Ascending aorta (tissue), 2 donors: ENCODE measurements around the gene WNT6. TPM values are rescaled to one million over a fixed set of nuclear protein-coding genes. Genes with fewer than 3 reads are reported as not detected.
A peak's percentile ranks its signal among the peaks of the same experiment; 100 is the strongest.
"Not testable (repeated sequence)": the region's sequence is repeated elsewhere in the genome, so short reads cannot be mapped to it uniquely, and the experiment has no call there.

Experiments used
- DNase-seq, 2 donors: peaks; one replicate each; pipeline ENCODE4 v3.0.0-alpha.2; 2019; ENCODE audit warnings: low spot score in 2 of 2
- H3K27ac ChIP-seq, 2 donors: fragments of 200-600 bp; sonication (generic); one replicate each; pipeline ENCODE4 v1.5.1; 2016 to 2017; ENCODE audit warnings: mild to moderate bottlenecking in 1 of 2
- H3K27me3 ChIP-seq: fragments of 200-600 bp; sonication (generic); one replicate; pipeline ENCODE4 v1.5.1; 2017
- H3K36me3 ChIP-seq, 2 donors: fragments of 200-600 bp; sonication (generic); one replicate each; pipeline ENCODE4 v1.5.1; 2016
- H3K4me1 ChIP-seq, 2 donors: fragments of 200-600 bp; sonication (generic); one replicate each; pipeline ENCODE4 v1.5.1; 2016 to 2017; ENCODE audit warnings: mild to moderate bottlenecking in 1 of 2
- H3K4me3 ChIP-seq, 2 donors: fragments of 200-600 bp; sonication (generic); one replicate each; pipeline ENCODE4 v1.5.1; 2016 to 2017; ENCODE audit warnings: mild to moderate bottlenecking in 1 of 2
- H3K9me3 ChIP-seq, 2 donors: fragments of 200-600 bp; sonication (generic); one replicate each; pipeline ENCODE4 v1.5.1; 2016
- intact Hi-C: fragments of 100-400 bp; cut with DNase I; formaldehyde crosslinking; loops from one replicate; pipeline ENCODE4 v1.15.1; 2023
- total RNA-seq: library from RNA; depleted of rRNA; stranded (reverse); fragments of >200 nt; gene quantifications from one replicate; pipeline ENCODE4 v1.1.0, GENCODE V29; 2016
- TF ChIP-seq, protein P1 (sequence below), 3 experiments: fragments of 200-600 bp in 2 of 3; fragments of 450-650 bp in 1 of 3; sonication (generic) in 2 of 3; IDR thresholded peaks; one replicate each; pipeline ENCODE4 v1.5.1; 2016 to 2019; ENCODE audit warnings: antibody characterized with exemption in 3 of 3, mild to moderate bottlenecking in 1 of 3, moderate library complexity in 1 of 3

WNT6 gene
- total RNA-seq, 1 donor from 2014 or later: 1.2 TPM

DNA sequence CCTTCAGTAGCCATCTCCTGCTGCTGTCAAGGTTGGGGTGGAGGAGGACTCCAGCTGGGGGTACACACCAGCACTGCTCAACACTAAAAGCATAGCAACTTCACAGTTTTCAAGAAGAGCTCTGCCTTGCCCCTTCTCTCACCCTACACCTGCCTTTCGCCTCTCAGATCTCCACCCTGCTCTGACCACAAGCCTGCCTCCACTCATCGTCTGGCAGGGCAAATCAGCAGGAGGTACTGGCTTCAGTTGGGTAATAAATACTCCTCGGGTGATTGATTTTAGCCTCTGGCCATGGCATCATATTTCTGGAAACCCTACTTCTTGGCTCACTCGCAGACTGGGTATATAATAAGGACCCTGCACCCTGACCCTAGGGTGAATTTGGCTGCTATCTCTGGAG is 24.9 kb upstream of the WNT6 start:
- intact Hi-C loops: loop anchor here (5.0 kb wide), 2 partner anchors 102 to 122 kb away; partner anchors contain the start of gene TTLL4
- no peak overlapping the region for H3K4me3 ChIP-seq
- peaks cover 8 to 29% of the 10 kb centered on the region in 2 donors for H3K4me1 ChIP-seq
- no peaks in the 10 kb centered on the region for H3K27me3 ChIP-seq
- peak in 1 of 2 donors; percentile 24 for DNase-seq
- no peaks in the 10 kb centered on the region for H3K36me3 ChIP-seq
- H3K9me3 ChIP-seq: peaks cover 0 to 4% of the 10 kb centered on the region in 2 donors
- H3K27ac ChIP-seq: no peak overlapping the region
- TF ChIP-seq, protein P1, sequence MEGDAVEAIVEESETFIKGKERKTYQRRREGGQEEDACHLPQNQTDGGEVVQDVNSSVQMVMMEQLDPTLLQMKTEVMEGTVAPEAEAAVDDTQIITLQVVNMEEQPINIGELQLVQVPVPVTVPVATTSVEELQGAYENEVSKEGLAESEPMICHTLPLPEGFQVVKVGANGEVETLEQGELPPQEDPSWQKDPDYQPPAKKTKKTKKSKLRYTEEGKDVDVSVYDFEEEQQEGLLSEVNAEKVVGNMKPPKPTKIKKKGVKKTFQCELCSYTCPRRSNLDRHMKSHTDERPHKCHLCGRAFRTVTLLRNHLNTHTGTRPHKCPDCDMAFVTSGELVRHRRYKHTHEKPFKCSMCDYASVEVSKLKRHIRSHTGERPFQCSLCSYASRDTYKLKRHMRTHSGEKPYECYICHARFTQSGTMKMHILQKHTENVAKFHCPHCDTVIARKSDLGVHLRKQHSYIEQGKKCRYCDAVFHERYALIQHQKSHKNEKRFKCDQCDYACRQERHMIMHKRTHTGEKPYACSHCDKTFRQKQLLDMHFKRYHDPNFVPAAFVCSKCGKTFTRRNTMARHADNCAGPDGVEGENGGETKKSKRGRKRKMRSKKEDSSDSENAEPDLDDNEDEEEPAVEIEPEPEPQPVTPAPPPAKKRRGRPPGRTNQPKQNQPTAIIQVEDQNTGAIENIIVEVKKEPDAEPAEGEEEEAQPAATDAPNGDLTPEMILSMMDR (IDR thresholded peaks at IDR 0.05): no peak

DNA sequence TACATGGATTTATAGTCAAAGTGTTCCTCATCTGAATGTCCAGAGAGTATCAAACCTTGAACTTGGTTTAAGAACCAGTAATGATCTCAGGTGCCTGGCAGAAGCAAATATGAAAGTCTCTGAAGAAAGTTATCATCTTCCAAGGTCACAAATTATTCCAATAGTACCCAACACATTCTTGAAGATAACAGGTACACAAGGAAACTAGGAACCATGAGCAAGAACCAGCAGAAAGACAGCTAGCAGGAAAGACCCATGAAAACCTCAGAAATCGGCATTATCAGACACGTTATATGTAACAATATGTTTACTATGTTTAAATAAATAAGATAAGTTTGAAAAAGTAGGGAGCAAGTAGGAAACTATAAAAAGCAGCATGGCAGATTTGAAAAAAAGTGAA is 22.1 kb upstream of the WNT6 start:
- TF ChIP-seq, protein P1 (IDR thresholded peaks at IDR 0.05): no peak
- no peak for DNase-seq
- Histone ChIP-seq H3K36me3 (no peaks in the 10 kb centered on the region), H3K27me3 (no peaks in the 10 kb centered on the region), H3K4me3 (no peak overlapping the region), H3K9me3 (peaks cover 0 to 4% of the 10 kb centered on the region in 2 donors), H3K27ac (no peak overlapping the region), H3K4me1 (peaks cover 0 to 8% of the 10 kb centered on the region in 2 donors)
- intact Hi-C loops: no loop called here

DNA sequence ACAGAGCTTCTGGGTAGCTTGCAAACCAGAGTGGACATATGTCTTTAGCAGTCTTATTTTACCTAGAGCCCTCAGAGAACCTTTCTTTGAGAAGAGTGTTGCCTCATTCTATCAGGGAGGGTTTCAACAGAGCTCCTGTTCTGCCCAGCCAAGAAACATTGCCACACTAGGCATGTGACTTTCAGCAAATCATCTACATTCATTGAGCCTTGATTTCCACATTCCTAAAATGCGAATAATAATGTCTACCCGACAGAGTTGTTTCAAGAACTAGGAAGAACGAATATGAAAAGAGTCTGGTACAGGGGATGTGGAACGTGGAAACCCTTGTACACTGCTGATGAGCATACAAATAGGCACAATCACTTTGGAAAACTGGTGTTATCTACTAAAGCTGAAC is 20.2 kb upstream of the WNT6 start:
- peak in 1 of 2 donors; percentile 67 for DNase-seq
- Histone ChIP-seq H3K27me3 (no peaks in the 10 kb centered on the region), H3K4me3 (no peak overlapping the region), H3K9me3 (peaks cover 0 to 4% of the 10 kb centered on the region in 2 donors), H3K4me1 (no peaks in the 10 kb centered on the region), H3K36me3 (no peaks in the 10 kb centered on the region), H3K27ac (no peak overlapping the region)
- intact Hi-C loops: no loop called here
- TF ChIP-seq, protein P1 (IDR thresholded peaks at IDR 0.05): no peak

DNA sequence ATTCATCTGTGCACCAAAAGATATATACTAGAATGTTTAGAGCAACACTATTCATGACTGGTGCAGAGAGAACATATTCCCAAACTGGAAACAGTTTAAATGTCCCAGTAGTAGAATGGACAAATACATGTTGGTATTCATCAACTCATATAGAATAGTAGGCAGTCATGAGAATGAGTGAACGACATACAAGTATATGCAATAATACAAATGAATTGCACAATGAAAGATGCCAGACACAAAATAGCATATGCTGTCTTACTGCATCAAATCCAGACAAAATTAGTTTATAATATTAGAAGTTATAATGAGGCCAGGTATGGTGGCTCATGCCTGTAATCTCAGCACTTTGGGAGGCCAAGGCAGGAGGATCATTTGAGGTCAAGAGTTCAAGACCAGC is 19.7 kb upstream of the WNT6 start:
- TF ChIP-seq, protein P1 (IDR thresholded peaks at IDR 0.05): no peak
- intact Hi-C loops: no loop called here
- Histone ChIP-seq H3K4me3 (no peak overlapping the region), H3K9me3 (peaks cover 0 to 4% of the 10 kb centered on the region in 2 donors), H3K4me1 (no peaks in the 10 kb centered on the region), H3K27me3 (no peaks in the 10 kb centered on the region), H3K27ac (no peak overlapping the region), H3K36me3 (no peaks in the 10 kb centered on the region)
- no peak for DNase-seq

GRCh38 chr2:218844334-218844733 is 15.3 kb upstream of the WNT6 start:
- intact Hi-C loops, H3K4me1 ChIP-seq: not testable (repeated sequence)

DNA sequence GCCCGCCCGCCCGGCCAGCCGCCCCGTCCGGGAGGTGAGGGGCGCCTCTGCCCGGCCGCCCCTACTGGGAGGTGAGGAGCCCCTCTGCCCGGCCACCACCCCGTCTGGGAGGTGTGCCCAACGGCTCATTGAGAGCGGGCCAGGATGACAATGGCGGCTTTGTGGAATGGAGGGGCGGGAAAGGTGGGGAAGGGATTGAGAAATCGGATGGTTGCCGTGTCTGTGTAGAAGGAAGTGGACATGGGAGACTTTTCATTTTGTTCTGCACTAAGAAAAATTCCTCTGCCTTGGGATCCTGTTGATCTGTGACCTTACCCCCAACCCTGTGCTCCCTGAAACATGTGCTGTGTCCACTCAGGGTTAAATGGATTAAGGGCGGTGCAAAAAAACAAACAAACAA is 12.6 kb upstream of the WNT6 start:
- intact Hi-C loops: loop anchor here (1.0 to 5.0 kb wide), 4 partner anchors 40 to 137 kb away; partner anchors contain the start of genes CYP27A1 and TTLL4
- DNase-seq: peak in 1 of 2 donors; percentile 25
- not testable (repeated sequence) for H3K27ac ChIP-seq, H3K4me1 ChIP-seq, H3K36me3 ChIP-seq, H3K4me3 ChIP-seq, H3K9me3 ChIP-seq, H3K27me3 ChIP-seq

More at GRCh38 chr2:218844334-218844733, 15.3 kb upstream of the WNT6 start:
- H3K4me3 ChIP-seq, H3K27me3 ChIP-seq, H3K36me3 ChIP-seq, H3K9me3 ChIP-seq, H3K27ac ChIP-seq, DNase-seq: not testable (repeated sequence)

GRCh38 chr2:218849721-218850120 is 9.9 kb upstream of the WNT6 start:
- intact Hi-C loops: loop anchor here (5.0 kb wide), 1 partner anchor 42 kb away; no protein-coding TSS in a partner anchor
- Histone ChIP-seq H3K27me3 (no peaks in the 10 kb centered on the region), H3K4me1 (no peaks in the 10 kb centered on the region), H3K4me3 (no peak overlapping the region), H3K27ac (no peak overlapping the region), H3K9me3 (no peaks in the 10 kb centered on the region), H3K36me3 (no peaks in the 10 kb centered on the region)
- TF ChIP-seq, protein P1 (IDR thresholded peaks at IDR 0.05): no peak
- peak in 1 of 2 donors; percentile 41 for DNase-seq
